ENCODE measurements around the gene SIM2.

GRCh38 chr21:36661511-36662309, 37.2 kb upstream of the SIM2 start:
- no peak for TF ChIP-seq EZH2 (IDR thresholded peaks at IDR 0.05; ENCODE audit: insufficient read depth, low read length)
- TF ChIP-seq, protein P1, sequence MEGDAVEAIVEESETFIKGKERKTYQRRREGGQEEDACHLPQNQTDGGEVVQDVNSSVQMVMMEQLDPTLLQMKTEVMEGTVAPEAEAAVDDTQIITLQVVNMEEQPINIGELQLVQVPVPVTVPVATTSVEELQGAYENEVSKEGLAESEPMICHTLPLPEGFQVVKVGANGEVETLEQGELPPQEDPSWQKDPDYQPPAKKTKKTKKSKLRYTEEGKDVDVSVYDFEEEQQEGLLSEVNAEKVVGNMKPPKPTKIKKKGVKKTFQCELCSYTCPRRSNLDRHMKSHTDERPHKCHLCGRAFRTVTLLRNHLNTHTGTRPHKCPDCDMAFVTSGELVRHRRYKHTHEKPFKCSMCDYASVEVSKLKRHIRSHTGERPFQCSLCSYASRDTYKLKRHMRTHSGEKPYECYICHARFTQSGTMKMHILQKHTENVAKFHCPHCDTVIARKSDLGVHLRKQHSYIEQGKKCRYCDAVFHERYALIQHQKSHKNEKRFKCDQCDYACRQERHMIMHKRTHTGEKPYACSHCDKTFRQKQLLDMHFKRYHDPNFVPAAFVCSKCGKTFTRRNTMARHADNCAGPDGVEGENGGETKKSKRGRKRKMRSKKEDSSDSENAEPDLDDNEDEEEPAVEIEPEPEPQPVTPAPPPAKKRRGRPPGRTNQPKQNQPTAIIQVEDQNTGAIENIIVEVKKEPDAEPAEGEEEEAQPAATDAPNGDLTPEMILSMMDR (IDR thresholded peaks at IDR 0.05; ENCODE audit: insufficient read depth, low read depth, low read length) = peak; percentile 33

Data from astrocyte (in vitro differentiated cells and primary cell).